CD4-positive, alpha-beta T cell treated with Interleukin-12 subunit alpha and Interleukin-12 subunit beta, for 1 hour (primary cell): ENCODE measurements around the gene MPRIP.
A peak's percentile ranks its signal among the peaks of the same experiment; 100 is the strongest.
"Not testable (repeated sequence)": the region's sequence is repeated elsewhere in the genome, so short reads cannot be mapped to it uniquely, and the experiment has no call there.

Experiments
- DNase-seq: peaks from one replicate; pipeline ENCODE4 v3.0.0-alpha.2; 2020

The MPRIP gene

GRCh38 chr17:17130077-17130844, 88.0 kb downstream of the MPRIP start:
- DNase-seq: no peak

GRCh38 chr17:17131839-17132238, 89.6 kb downstream of the MPRIP start:
- DNase-seq: no peak

- no peak for DNase-seq
These were observed 90.5 kb downstream of the MPRIP start for GRCh38 chr17:17132746-17133145.

- no peak for DNase-seq
These were observed 92.0 kb downstream of the MPRIP start for GRCh38 chr17:17134051-17134956.

GRCh38 chr17:17134957-17135333, 92.7 kb downstream of the MPRIP start:
- no peak for DNase-seq

GRCh38 chr17:17136221-17136620, 94.0 kb downstream of the MPRIP start:
- not testable (repeated sequence) for DNase-seq

- no peak for DNase-seq
These were observed 95.7 kb downstream of the MPRIP start for GRCh38 chr17:17137731-17138585.

- no peak for DNase-seq
These were observed 97.8 kb downstream of the MPRIP start for GRCh38 chr17:17139972-17140589.

- no peak for DNase-seq
These were observed 98.3 kb downstream of the MPRIP start for GRCh38 chr17:17140590-17140980.

GRCh38 chr17:17141279-17141678, 99.0 kb downstream of the MPRIP start:
- no peak for DNase-seq

GRCh38 chr17:17141860-17142552, 99.7 kb downstream of the MPRIP start:
- peak; percentile 55 for DNase-seq

- DNase-seq: no peak
These were observed 100.3 kb downstream of the MPRIP start for GRCh38 chr17:17142556-17142955.

- no peak for DNase-seq
These were observed 101.2 kb downstream of the MPRIP start for GRCh38 chr17:17143501-17143900.

GRCh38 chr17:17144061-17144460, 101.8 kb downstream of the MPRIP start:
- DNase-seq: no peak

GRCh38 chr17:17144916-17145665, 102.8 kb downstream of the MPRIP start:
- no peak for DNase-seq

GRCh38 chr17:17146786-17147406, 104.6 kb downstream of the MPRIP start:
- peak; percentile 41 for DNase-seq

GRCh38 chr17:17147821-17148220, 105.6 kb downstream of the MPRIP start:
- DNase-seq: no peak

GRCh38 chr17:17149520-17150447, 107.5 kb downstream of the MPRIP start:
- DNase-seq: no peak

- no peak for DNase-seq
These were observed 108.2 kb downstream of the MPRIP start for GRCh38 chr17:17150448-17150800.

- no peak for DNase-seq
These were observed 108.8 kb downstream of the MPRIP start for GRCh38 chr17:17151055-17151454.
